HEK293 (cell line): ENCODE data around the gene PSMC4.

Experiments used
- CTCF ChIA-PET: fragments of 350-600 bp; formaldehyde crosslinking; extraction: SDS; loops from one replicate; lab custom pipeline; 2021; ENCODE audit warnings: antibody characterized with exemption; lab: Yijun Ruan, JAX
- POLR2A ChIA-PET: fragments of 300-600 bp; formaldehyde crosslinking; extraction: SDS; loops from one replicate; lab custom pipeline; 2020; ENCODE audit warnings: antibody characterized with exemption, inconsistent platforms; lab: Yijun Ruan, JAX
- H3K27ac ChIP-seq: fragments of 200-500 bp; sonication (Bioruptor generic); 2 replicates; pipeline ENCODE4 v1.5.1; 2014; ENCODE audit warnings: low read depth, low read length, control low read depth, inconsistent platforms; ENCODE audit errors: extremely low read depth
- H3K36me3 ChIP-seq, 2 experiments: fragments of 200-500 bp in 1 of 2; sonication (Bioruptor generic) in 1 of 2; 1 replicate in 1 of 2; 2 replicates in 1 of 2; pipeline ENCODE4 v1.5.1; 2014 to 2017; ENCODE audit warnings: inconsistent platforms in 2 of 2, low read length in 2 of 2; ENCODE audit not compliant: control insufficient read depth in 2 of 2, insufficient read depth in 1 of 2
- H3K4me1 ChIP-seq: fragments of 200-500 bp; sonication (Bioruptor generic); 2 replicates; pipeline ENCODE4 v1.5.1; 2014; ENCODE audit warnings: mild to moderate bottlenecking, low read length, inconsistent platforms; ENCODE audit not compliant: control insufficient read depth, insufficient read depth
- H3K4me3 ChIP-seq: 2 replicates; pipeline ENCODE4 v1.5.1; 2011; ENCODE audit warnings: low read depth, mild to moderate bottlenecking, control low read depth, low read length, moderate library complexity
- H3K9me3 ChIP-seq: fragments of 200-500 bp; sonication (Bioruptor generic); 2 replicates; pipeline ENCODE4 v1.5.1; 2014; ENCODE audit warnings: low read depth, low read length, inconsistent platforms; ENCODE audit not compliant: control insufficient read depth, insufficient read depth
- BCL11B ChIP-seq: fragments of 450-650 bp; formaldehyde crosslinking; IDR thresholded peaks from 2 replicates; pipeline ENCODE4 v1.5.1; 2016; ENCODE audit warnings: low read depth, missing biosample characterization, missing genetic modification characterization
- GLI2 ChIP-seq: fragments of 450-650 bp; formaldehyde crosslinking; IDR thresholded peaks from 2 replicates; pipeline ENCODE4; 2017; ENCODE audit warnings: missing biosample characterization, missing genetic modification characterization, low read depth, borderline replicate concordance
- MEIS1 ChIP-seq: sonication (generic); formaldehyde crosslinking; IDR thresholded peaks from 2 replicates; pipeline ENCODE4 v1.8.1; 2022; ENCODE audit warnings: missing genetic modification reagents, mild to moderate bottlenecking, borderline replicate concordance
- SCRT1 ChIP-seq: fragments of 450-650 bp; formaldehyde crosslinking; IDR thresholded peaks from 2 replicates; pipeline ENCODE4 v1.5.1; 2016; ENCODE audit warnings: missing biosample characterization, missing genetic modification characterization, borderline replicate concordance
- ZBTB48 ChIP-seq: fragments of 450-650 bp; formaldehyde crosslinking; IDR thresholded peaks from 2 replicates; pipeline ENCODE4 v1.5.1; 2016; ENCODE audit warnings: missing biosample characterization, missing genetic modification characterization
- ZFP3 ChIP-seq: fragments of 450-650 bp; formaldehyde crosslinking; IDR thresholded peaks from 2 replicates; pipeline ENCODE4 v1.5.1; 2016; ENCODE audit warnings: low read depth, missing biosample characterization, missing genetic modification characterization
- ZNF133 ChIP-seq: fragments of 450-650 bp; formaldehyde crosslinking; IDR thresholded peaks from 2 replicates; pipeline ENCODE4 v1.5.1; 2016; ENCODE audit warnings: missing biosample characterization, missing genetic modification characterization
- ZNF324 ChIP-seq: fragments of 450-650 bp; formaldehyde crosslinking; IDR thresholded peaks from 2 replicates; pipeline ENCODE4 v1.5.1; 2016; ENCODE audit warnings: missing biosample characterization, missing genetic modification characterization
- ZNF394 ChIP-seq: fragments of 450-650 bp; formaldehyde crosslinking; IDR thresholded peaks from 2 replicates; pipeline ENCODE4 v1.5.1; 2016; ENCODE audit warnings: missing biosample characterization, missing genetic modification characterization, mild to moderate bottlenecking, moderate library complexity, borderline replicate concordance
- ZNF426 ChIP-seq: fragments of 450-650 bp; formaldehyde crosslinking; IDR thresholded peaks from 2 replicates; pipeline ENCODE4 v1.5.1; 2017; ENCODE audit warnings: missing biosample characterization, missing genetic modification characterization, mild to moderate bottlenecking, inconsistent platforms, moderate library complexity
- ZNF626 ChIP-seq: fragments of 450-650 bp; sonication (Bioruptor Pico); formaldehyde crosslinking; IDR thresholded peaks from 2 replicates; pipeline ENCODE4 v1.5.1; 2018; ENCODE audit warnings: missing biosample characterization, missing genetic modification characterization, inconsistent platforms
- ZNF658 ChIP-seq: fragments of 450-650 bp; formaldehyde crosslinking; IDR thresholded peaks from 2 replicates; pipeline ENCODE4; 2016; ENCODE audit warnings: missing biosample characterization, missing genetic modification characterization
- ZNF76 ChIP-seq: fragments of 450-650 bp; formaldehyde crosslinking; IDR thresholded peaks from 2 replicates; pipeline ENCODE4; 2016; ENCODE audit warnings: low read depth, missing biosample characterization, missing genetic modification characterization, borderline replicate concordance
- TF ChIP-seq, protein P1 (sequence below): fragments of 450-650 bp; formaldehyde crosslinking; IDR thresholded peaks from 2 replicates; pipeline ENCODE4 v1.5.1; 2017; ENCODE audit warnings: missing biosample characterization, missing genetic modification characterization
- TF ChIP-seq, protein P2 (sequence below): fragments of 450-650 bp; IDR thresholded peaks from 2 replicates; pipeline ENCODE4 v1.5.1; 2018; ENCODE audit warnings: missing biosample characterization, mild to moderate bottlenecking, missing genetic modification characterization
- TF ChIP-seq, protein P3 (sequence below): fragments of 450-650 bp; formaldehyde crosslinking; IDR thresholded peaks from 2 replicates; pipeline ENCODE4 v1.5.1; 2017; ENCODE audit warnings: missing biosample characterization, missing genetic modification characterization

The PSMC4 gene

DNA sequence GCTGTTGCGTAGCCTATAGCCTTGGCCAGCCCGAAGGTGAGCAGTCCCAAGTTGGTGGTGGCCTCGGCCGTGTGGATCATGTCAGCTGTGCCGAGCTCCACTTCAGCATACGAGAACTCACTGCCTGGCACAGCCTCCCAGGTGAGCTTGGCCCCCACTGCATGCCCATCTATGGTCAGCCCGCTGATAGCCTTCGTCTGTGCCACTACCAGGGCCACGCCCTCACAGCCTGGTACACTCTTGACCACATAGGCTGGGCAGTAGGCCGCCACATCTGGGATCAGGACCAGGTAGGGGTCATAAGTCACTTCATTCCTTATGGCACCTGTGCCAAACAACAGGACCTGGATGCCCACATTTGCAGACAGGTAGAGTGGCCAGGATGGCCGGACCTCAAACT is 43.9 kb upstream of the PSMC4 start:
- CTCF ChIA-PET, result interaction anchor here (0.6 to 1.6 kb wide), 4 partner anchors 15 to 576 kb away, joined by 3 to 4 read pairs (median 4); partner anchors contain the start of gene PSMC4
- POLR2A ChIA-PET, result no interaction called here
- Histone ChIP-seq H3K9me3 (peaks cover 2% of the 10 kb centered on the region; the same call in 1 of the 2 replicates), H3K4me3 (no peak overlapping the region), H3K27ac (no peak overlapping the region), H3K4me1 (no peaks in the 10 kb centered on the region; the same call in 1 of the 2 replicates), H3K36me3 (no peaks in the 10 kb centered on the region)
- TF ChIP-seq, protein P1, sequence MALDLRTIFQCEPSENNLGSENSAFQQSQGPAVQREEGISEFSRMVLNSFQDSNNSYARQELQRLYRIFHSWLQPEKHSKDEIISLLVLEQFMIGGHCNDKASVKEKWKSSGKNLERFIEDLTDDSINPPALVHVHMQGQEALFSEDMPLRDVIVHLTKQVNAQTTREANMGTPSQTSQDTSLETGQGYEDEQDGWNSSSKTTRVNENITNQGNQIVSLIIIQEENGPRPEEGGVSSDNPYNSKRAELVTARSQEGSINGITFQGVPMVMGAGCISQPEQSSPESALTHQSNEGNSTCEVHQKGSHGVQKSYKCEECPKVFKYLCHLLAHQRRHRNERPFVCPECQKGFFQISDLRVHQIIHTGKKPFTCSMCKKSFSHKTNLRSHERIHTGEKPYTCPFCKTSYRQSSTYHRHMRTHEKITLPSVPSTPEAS (tag by site-specific recombination), result no peak
- TF ChIP-seq ZNF324 (tag by site-specific recombination) (no peak), SCRT1 (tag by site-specific recombination) (no peak), ZBTB48 (tag by site-specific recombination) (no peak), GLI2 (tag by site-specific recombination) (no peak)
- TF ChIP-seq, protein P2, sequence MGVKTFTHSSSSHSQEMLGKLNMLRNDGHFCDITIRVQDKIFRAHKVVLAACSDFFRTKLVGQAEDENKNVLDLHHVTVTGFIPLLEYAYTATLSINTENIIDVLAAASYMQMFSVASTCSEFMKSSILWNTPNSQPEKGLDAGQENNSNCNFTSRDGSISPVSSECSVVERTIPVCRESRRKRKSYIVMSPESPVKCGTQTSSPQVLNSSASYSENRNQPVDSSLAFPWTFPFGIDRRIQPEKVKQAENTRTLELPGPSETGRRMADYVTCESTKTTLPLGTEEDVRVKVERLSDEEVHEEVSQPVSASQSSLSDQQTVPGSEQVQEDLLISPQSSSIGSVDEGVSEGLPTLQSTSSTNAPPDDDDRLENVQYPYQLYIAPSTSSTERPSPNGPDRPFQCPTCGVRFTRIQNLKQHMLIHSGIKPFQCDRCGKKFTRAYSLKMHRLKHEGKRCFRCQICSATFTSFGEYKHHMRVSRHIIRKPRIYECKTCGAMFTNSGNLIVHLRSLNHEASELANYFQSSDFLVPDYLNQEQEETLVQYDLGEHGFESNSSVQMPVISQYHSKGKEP (tag by site-specific recombination), result no peak

DNA sequence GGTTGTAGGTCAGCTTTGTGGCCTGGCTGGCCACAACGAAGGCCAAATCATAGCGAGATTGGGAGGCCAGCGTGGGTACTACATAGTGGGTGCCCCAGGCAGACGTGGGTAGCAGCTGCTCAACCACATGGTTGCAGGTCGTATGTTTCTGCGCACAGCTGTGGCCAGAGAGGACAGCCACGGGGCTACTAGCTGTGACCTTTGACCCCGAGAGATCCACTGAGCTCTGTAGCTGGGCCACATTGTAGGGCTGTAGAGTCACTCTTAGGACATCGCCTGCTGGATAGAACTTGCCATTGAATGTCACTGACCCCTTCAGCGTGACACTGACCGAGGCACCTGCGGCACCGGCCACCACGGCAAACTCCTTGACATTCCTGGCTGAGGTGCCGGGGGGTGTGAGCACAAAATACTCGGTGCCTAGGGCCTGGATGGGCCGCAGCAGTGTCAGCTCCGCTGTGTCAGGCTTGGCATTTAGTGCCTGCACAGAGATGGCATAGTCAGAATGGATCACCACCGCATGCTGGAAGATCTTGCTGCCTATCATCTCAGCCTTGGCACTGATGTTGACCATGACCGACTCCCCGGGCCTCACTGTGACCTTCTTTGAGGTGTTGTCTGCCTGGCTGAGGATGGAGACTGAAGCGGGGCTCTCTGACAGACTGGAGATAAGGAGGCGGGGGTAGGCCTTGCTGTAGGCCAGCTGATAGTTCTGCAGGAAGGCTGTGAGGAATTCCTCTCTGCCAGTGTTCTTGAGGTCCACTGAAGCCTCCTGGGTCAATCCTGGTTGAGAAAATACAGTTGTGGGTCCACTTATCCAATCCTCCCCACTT is 43.2 kb upstream of the PSMC4 start:
- H3K36me3 ChIP-seq, result no peaks in the 10 kb centered on the region
- ChIA-PET CTCF (interaction anchor here (0.6 to 1.6 kb wide), 3 partner anchors 14 to 416 kb away, joined by 3 to 4 read pairs (median 4); partner anchors contain the start of gene PSMC4), POLR2A (no interaction called here)
- H3K4me3 ChIP-seq, result no peak overlapping the region
- peaks cover 2% of the 10 kb centered on the region; the same call in 1 of the 2 replicates for H3K9me3 ChIP-seq
- no peak overlapping the region for H3K27ac ChIP-seq
- TF ChIP-seq ZNF626 (tag by site-specific recombination), result no peak
- TF ChIP-seq BCL11B, result 0 out of 2 replicates have a peak, but pooled peaks have one; percentile 19
- no peak for TF ChIP-seq ZNF426
- H3K4me1 ChIP-seq, result no peaks in the 10 kb centered on the region; the same call in 1 of the 2 replicates

DNA sequence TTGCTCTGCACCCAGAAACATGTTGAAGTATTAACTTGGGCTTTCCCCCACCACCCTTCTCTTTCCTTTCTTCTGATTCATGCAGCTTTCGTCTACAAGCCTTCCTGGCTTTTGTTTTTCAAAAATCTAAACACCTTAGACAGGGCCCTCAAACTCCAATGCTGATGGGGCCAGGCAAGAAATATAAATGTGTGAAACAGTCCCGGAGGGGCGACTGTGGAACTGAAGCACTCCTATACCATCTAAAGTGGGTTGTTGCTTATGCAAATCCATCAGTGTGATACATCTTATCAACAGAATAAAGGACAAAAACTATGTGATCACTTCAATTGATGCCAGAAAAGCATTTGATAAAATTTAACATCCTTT is 42.6 kb upstream of the PSMC4 start:
- no peak overlapping the region for H3K4me3 ChIP-seq
- no peak overlapping the region for H3K27ac ChIP-seq
- CTCF ChIA-PET, result interaction anchor here (1.5 kb wide), 1 partner anchor 42 kb away, joined by 4 read pairs; the partner anchor contains the start of gene PSMC4
- H3K36me3 ChIP-seq, result no peaks in the 10 kb centered on the region
- TF ChIP-seq ZFP3, result no peak
- no peak for TF ChIP-seq ZNF133
- no peak for TF ChIP-seq ZNF76
- no peak for TF ChIP-seq MEIS1 (CRISPR knock-in tag)
- TF ChIP-seq ZNF658, result no peak
- TF ChIP-seq ZNF394 (tag by site-specific recombination), result no peak
- TF ChIP-seq, protein P3, sequence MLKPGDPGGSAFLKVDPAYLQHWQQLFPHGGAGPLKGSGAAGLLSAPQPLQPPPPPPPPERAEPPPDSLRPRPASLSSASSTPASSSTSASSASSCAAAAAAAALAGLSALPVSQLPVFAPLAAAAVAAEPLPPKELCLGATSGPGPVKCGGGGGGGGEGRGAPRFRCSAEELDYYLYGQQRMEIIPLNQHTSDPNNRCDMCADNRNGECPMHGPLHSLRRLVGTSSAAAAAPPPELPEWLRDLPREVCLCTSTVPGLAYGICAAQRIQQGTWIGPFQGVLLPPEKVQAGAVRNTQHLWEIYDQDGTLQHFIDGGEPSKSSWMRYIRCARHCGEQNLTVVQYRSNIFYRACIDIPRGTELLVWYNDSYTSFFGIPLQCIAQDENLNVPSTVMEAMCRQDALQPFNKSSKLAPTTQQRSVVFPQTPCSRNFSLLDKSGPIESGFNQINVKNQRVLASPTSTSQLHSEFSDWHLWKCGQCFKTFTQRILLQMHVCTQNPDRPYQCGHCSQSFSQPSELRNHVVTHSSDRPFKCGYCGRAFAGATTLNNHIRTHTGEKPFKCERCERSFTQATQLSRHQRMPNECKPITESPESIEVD (tag by site-specific recombination), result no peak
- peaks cover 2% of the 10 kb centered on the region; the same call in 1 of the 2 replicates for H3K9me3 ChIP-seq
- POLR2A ChIA-PET, result interaction anchor here (1.6 kb wide), 1 partner anchor 42 kb away, joined by 4 read pairs; no protein-coding TSS in a partner anchor
- no peaks in the 10 kb centered on the region; the same call in 1 of the 2 replicates for H3K4me1 ChIP-seq
